WTC11 (cell line): ENCODE data around the gene PHRF1. TPM values are rescaled to one million over a fixed set of nuclear protein-coding genes. Genes with fewer than 3 reads are reported as not detected.

Experiments used
- ATAC-seq: fragments of 200-7000 bp; cut with Tn5 transposase; 2 replicates; pipeline ENCODE4 v1.10.0; 2021; ENCODE audit warnings: mild to moderate bottlenecking, moderate library complexity
- CTCF ChIA-PET: fragments of 300-600 bp; sonication (Branson Sonifier 250); formaldehyde crosslinking; loops from one replicate; lab custom pipeline; 2021; ENCODE audit warnings: antibody characterized with exemption; lab: Charles Lee
- POLR2A ChIA-PET: fragments of 350-600 bp; sonication (Branson Sonifier 250); formaldehyde crosslinking; loops from one replicate; lab custom pipeline; 2021; ENCODE audit warnings: antibody characterized with exemption; lab: Charles Lee
- DNase-seq: peaks from one replicate; pipeline ENCODE4 v3.0.0; 2021; ENCODE audit warnings: low spot score
- H3K27ac Mint-ChIP-seq: 2 replicates; pipeline ENCODE4 v1.8.0; 2021; ENCODE audit warnings: mixed read lengths
- H3K27me3 Mint-ChIP-seq: 2 replicates; pipeline ENCODE4 v1.8.0; 2021; ENCODE audit warnings: low read depth, mild to moderate bottlenecking, moderate library complexity, mixed read lengths
- H3K36me3 Mint-ChIP-seq: 2 replicates; pipeline ENCODE4 v1.8.0; 2021; ENCODE audit warnings: mixed read lengths
- H3K4me1 Mint-ChIP-seq: 2 replicates; pipeline ENCODE4 v1.8.0; 2022; ENCODE audit warnings: mixed read lengths
- H3K4me3 Mint-ChIP-seq: 2 replicates; pipeline ENCODE4 v1.8.0; 2021; ENCODE audit warnings: mild to moderate bottlenecking, moderate library complexity, mixed read lengths
- H3K9me3 Mint-ChIP-seq: 2 replicates; pipeline ENCODE4 v1.8.0; 2021; ENCODE audit warnings: mixed read lengths
- CREB1 ChIP-seq: sonication (generic); formaldehyde crosslinking; IDR thresholded peaks from 2 replicates; pipeline ENCODE4 v1.8.0; 2023; ENCODE audit warnings: mild to moderate bottlenecking, missing genetic modification reagents
- ERG ChIP-seq: fragments of 250-450 bp; sonication (Bioruptor Pico); IDR thresholded peaks from 2 replicates; pipeline ENCODE4 v1.8.0; 2021; ENCODE audit warnings: mild to moderate bottlenecking
- GTF2I ChIP-seq: fragments of 250-450 bp; sonication (Bioruptor Pico); conservative IDR thresholded peaks from 2 replicates; pipeline ENCODE4 v1.4.0; 2021; ENCODE audit warnings: mild to moderate bottlenecking
- HMGXB4 ChIP-seq: sonication (generic); formaldehyde crosslinking; IDR thresholded peaks from 2 replicates; pipeline ENCODE4 v1.8.1; 2023; ENCODE audit warnings: mild to moderate bottlenecking, moderate library complexity, missing genetic modification reagents
- MYBL2 ChIP-seq: sonication (generic); formaldehyde crosslinking; IDR thresholded peaks from 2 replicates; pipeline ENCODE4 v1.8.1; 2023; ENCODE audit warnings: mild to moderate bottlenecking, moderate library complexity, missing genetic modification reagents
- NR2C2 ChIP-seq: sonication (generic); formaldehyde crosslinking; IDR thresholded peaks from 2 replicates; pipeline ENCODE4 v1.8.0; 2022; ENCODE audit warnings: mild to moderate bottlenecking, missing genetic modification reagents
- OVOL2 ChIP-seq: fragments of 250-450 bp; sonication (Bioruptor Pico); IDR thresholded peaks from 2 replicates; pipeline ENCODE4 v1.9.0; 2021; ENCODE audit warnings: mild to moderate bottlenecking, borderline replicate concordance
- PREB ChIP-seq: sonication (generic); formaldehyde crosslinking; IDR thresholded peaks from 2 replicates; pipeline ENCODE4 v1.8.1; 2022; ENCODE audit warnings: mild to moderate bottlenecking, missing genetic modification reagents, moderate library complexity, borderline replicate concordance
- RELA ChIP-seq: sonication (generic); formaldehyde crosslinking; IDR thresholded peaks from 2 replicates; pipeline ENCODE4 v1.8.1; 2022; ENCODE audit warnings: missing genetic modification reagents, mild to moderate bottlenecking, borderline replicate concordance
- SP1 ChIP-seq: sonication (generic); formaldehyde crosslinking; conservative IDR thresholded peaks from 2 replicates; pipeline ENCODE4 v1.8.1; 2022; ENCODE audit warnings: missing genetic modification reagents
- TP53 ChIP-seq: sonication (generic); formaldehyde crosslinking; IDR thresholded peaks from 2 replicates; pipeline ENCODE4 v1.8.1; 2023; ENCODE audit warnings: mild to moderate bottlenecking, missing genetic modification reagents
- USF2 ChIP-seq: sonication (generic); formaldehyde crosslinking; IDR thresholded peaks from 2 replicates; pipeline ENCODE4 v1.8.1; 2023; ENCODE audit warnings: mild to moderate bottlenecking, missing genetic modification reagents, moderate library complexity
- ZNF416 ChIP-seq: fragments of 250-450 bp; sonication (Bioruptor Pico); IDR thresholded peaks from 2 replicates; pipeline ENCODE4 v1.9.0; 2021; ENCODE audit warnings: mild to moderate bottlenecking, inconsistent platforms
- total RNA-seq: library from RNA; stranded (reverse); gene quantifications from 3 replicates; pipeline ENCODE4 v1.2.3, GENCODE V29; 2021

The PHRF1 gene
- total RNA-seq, 1 experiment from 2014 or later, result 46.9 TPM

GRCh38 chr11:555780-556661 lies 20.2 kb upstream of the PHRF1 start:
- H3K27me3 Mint-ChIP-seq, result peaks cover 28% of the 10 kb centered on the region
- peak overlapping the region; percentile 73 for H3K4me3 Mint-ChIP-seq
- CTCF ChIA-PET, result interaction anchor here (0.7 to 3.4 kb wide), 14 partner anchors 10 to 274 kb away, joined by 3 to 29 read pairs (median 4); partner anchors contain the start of genes PHRF1 and SCT
- no peak overlapping the region for H3K27ac Mint-ChIP-seq
- TF ChIP-seq ZNF416 (CRISPR knock-in tag), result 0 out of 2 replicates have a peak, but pooled peaks have one; percentile 30
- TF ChIP-seq HMGXB4 (CRISPR knock-in tag), result peak; percentile 28; the same call in 1 of the 2 replicates
- TF ChIP-seq OVOL2 (CRISPR knock-in tag), result no peak
- TF ChIP-seq TP53 (CRISPR knock-in tag), result no peak
- TF ChIP-seq PREB (CRISPR knock-in tag), result no peak
- no peak for TF ChIP-seq USF2 (CRISPR knock-in tag)
- DNase-seq (no peak), ATAC-seq (no peak)
- no peaks in the 10 kb centered on the region for H3K36me3 Mint-ChIP-seq
- H3K4me1 Mint-ChIP-seq, result peaks cover 13% of the 10 kb centered on the region
- POLR2A ChIA-PET, result interaction anchor here (0.6 to 1.5 kb wide), 3 partner anchors 12 to 21 kb away, joined by 3 to 4 read pairs (median 4); no protein-coding TSS in a partner anchor
- H3K9me3 Mint-ChIP-seq, result no peaks in the 10 kb centered on the region

GRCh38 chr11:556662-557256 lies 19.5 kb upstream of the PHRF1 start:
- CTCF ChIA-PET, result interaction anchor here (0.6 to 3.4 kb wide), 11 partner anchors 10 to 171 kb away, joined by 3 to 29 read pairs (median 3); partner anchors contain the start of gene PHRF1
- H3K4me1 Mint-ChIP-seq, result peaks cover 13% of the 10 kb centered on the region
- H3K27ac Mint-ChIP-seq, result no peak overlapping the region
- TF ChIP-seq GTF2I (no peak), NR2C2 (CRISPR knock-in tag) (no peak), MYBL2 (0 out of 2 replicates have a peak, but pooled peaks have one; percentile 31), SP1 (CRISPR knock-in tag) (no peak), ERG (CRISPR knock-in tag) (no peak), RELA (no peak)
- TF ChIP-seq, all 79 proteins: peak for 1
- POLR2A ChIA-PET, result interaction anchor here (0.6 to 1.5 kb wide), 4 partner anchors 9 to 22 kb away, joined by 3 to 4 read pairs (median 4); no protein-coding TSS in a partner anchor
- DNase-seq (no peak), ATAC-seq (no peak)
- Mint-ChIP-seq H3K9me3 (no peaks in the 10 kb centered on the region), H3K27me3 (peaks cover 28% of the 10 kb centered on the region), H3K36me3 (no peaks in the 10 kb centered on the region), H3K4me3 (peak overlapping the region; percentile 73)

GRCh38 chr11:557328-558132 lies 18.7 kb upstream of the PHRF1 start:
- ChIA-PET CTCF (interaction anchor here (0.6 to 2.5 kb wide), 4 partner anchors 9 to 163 kb away, joined by 3 to 16 read pairs (median 4); no protein-coding TSS in a partner anchor), POLR2A (interaction anchor here (1.0 to 1.5 kb wide), 2 partner anchors 8 to 10 kb away, joined by 3 read pairs; no protein-coding TSS in a partner anchor)
- H3K4me3 Mint-ChIP-seq, result peak overlapping the region; percentile 73; the same call in 1 of the 2 replicates
- peaks cover 13% of the 10 kb centered on the region for H3K4me1 Mint-ChIP-seq
- H3K36me3 Mint-ChIP-seq, result no peaks in the 10 kb centered on the region
- no peak for TF ChIP-seq CREB1
- H3K27ac Mint-ChIP-seq, result no peak overlapping the region
- H3K27me3 Mint-ChIP-seq, result peaks cover 28% of the 10 kb centered on the region
- H3K9me3 Mint-ChIP-seq, result no peaks in the 10 kb centered on the region
- DNase-seq (no peak), ATAC-seq (no peak)
